Prostate gland (tissue), 2 donors: ENCODE results near the gene ERP44.

Source experiments
- CTCF ChIP-seq, 4 experiments: fragments of 200-600 bp in 2 of 4; fragments of 450-650 bp in 2 of 4; sonication (generic) in 2 of 4; IDR thresholded peaks; 1 replicate in 3 of 4; 2 replicates in 1 of 4; pipeline ENCODE4 v1.5.1; 2016 to 2019; ENCODE audit warnings: antibody characterized with exemption in 4 of 4, mild to moderate bottlenecking in 2 of 4, moderate library complexity in 2 of 4
- POLR2A ChIP-seq: fragments of 450-650 bp; IDR thresholded peaks from one replicate; pipeline ENCODE4 v1.6.1; 2016; ENCODE audit warnings: antibody characterized with exemption, mild to moderate bottlenecking

DNA sequence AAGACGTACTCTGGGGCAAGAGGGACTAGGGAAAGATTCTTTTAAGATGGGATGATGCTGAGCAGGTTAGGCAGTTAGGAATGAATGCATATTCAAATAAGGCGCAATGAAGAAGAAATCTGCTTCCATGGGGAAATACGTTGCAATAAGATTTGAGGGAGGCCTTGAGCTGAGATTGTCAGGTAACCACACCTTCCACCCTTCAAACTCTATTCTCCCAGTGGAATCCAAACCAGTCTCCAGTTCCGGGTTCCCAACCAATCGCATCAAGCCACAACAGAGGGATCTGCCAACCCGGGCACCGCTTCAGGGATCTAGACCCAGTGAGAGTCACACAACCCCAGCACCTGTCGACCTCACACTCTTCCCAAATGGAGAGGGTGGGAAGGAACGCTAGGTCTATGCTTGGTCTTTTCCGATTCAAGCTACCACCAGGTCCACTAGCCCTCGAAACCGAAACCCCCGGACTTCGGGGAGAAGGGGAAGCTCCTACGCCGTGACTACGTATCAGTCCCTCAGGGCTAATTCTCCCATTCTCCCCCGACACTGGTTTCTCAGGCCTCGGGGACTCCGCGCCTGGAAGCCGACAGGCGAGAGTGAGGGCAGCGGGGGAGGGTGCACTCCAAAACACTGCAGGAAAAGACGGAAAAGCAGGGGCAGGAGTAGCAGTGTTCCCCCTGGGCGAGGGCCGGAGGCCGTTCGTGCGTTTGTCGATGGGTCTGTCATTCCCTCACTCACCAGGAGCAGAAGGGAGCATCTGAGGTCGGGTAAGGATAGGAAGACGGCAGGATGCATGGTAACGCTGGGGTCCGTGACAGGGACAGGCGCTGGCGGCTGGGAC, 534 bp downstream of the ERP44 start:
- TF ChIP-seq CTCF (IDR thresholded peaks at IDR 0.05) (no peak), POLR2A (no peak)
